ENCODE measurements around the gene UBN1. TPM values are rescaled to one million over a fixed set of nuclear protein-coding genes. Genes with fewer than 3 reads are reported as not detected.

Gene UBN1
- total RNA-seq, 4 donors from 2014 or later = 24.5 to 47.4 (median 29.2) TPM

GRCh38 chr16:4914528-4915225 lies 67.4 kb downstream of the UBN1 start:
- Histone ChIP-seq H3K4me3 (no peak overlapping the region), H3K9me3 (no peaks in the 10 kb centered on the region), H3K27ac (peak overlapping the region in 1 of 4 donors; percentile 26), H3K36me3 (no peaks in the 10 kb centered on the region), H3K4me1 (peaks cover 0 to 12% (median 0%) of the 10 kb centered on the region in 4 donors), H3K27me3 (no peaks in the 10 kb centered on the region)
- TF ChIP-seq EP300 (IDR thresholded peaks at IDR 0.05) = no peak
- no peak for TF ChIP-seq CTCF (IDR thresholded peaks at IDR 0.05)
- no peak for TF ChIP-seq POLR2A (IDR thresholded peaks at IDR 0.05)
- DNase-seq (ENCODE audit: low spot score in 2 of 2) = no peak
- 79 to 85% methylated on average over 6 to 7 of the region's 7 CpGs for WGBS, 2 donors

- Histone ChIP-seq H3K27me3 (no peaks in the 10 kb centered on the region), H3K36me3 (no peaks in the 10 kb centered on the region), H3K4me1 (peaks cover 0 to 12% (median 0%) of the 10 kb centered on the region in 4 donors), H3K27ac (peak overlapping the region in 1 of 4 donors; percentile 26), H3K4me3 (no peak overlapping the region), H3K9me3 (no peaks in the 10 kb centered on the region)
- DNase-seq (ENCODE audit: low spot score in 2 of 2) = no peak
- WGBS, 2 donors = 79 to 80% methylated on average over 11 of the region's 11 CpGs
- TF ChIP-seq EP300 (IDR thresholded peaks at IDR 0.05) = no peak
- no peak for TF ChIP-seq POLR2A (IDR thresholded peaks at IDR 0.05)
- no peak for TF ChIP-seq CTCF (IDR thresholded peaks at IDR 0.05)
Observed at GRCh38 chr16:4915226-4915761, 68.0 kb downstream of the UBN1 start.

GRCh38 chr16:4917117-4917516 lies 69.8 kb downstream of the UBN1 start:
- DNase-seq (ENCODE audit: low spot score in 2 of 2) = no peak
- Histone ChIP-seq H3K27me3 (no peaks in the 10 kb centered on the region), H3K36me3 (no peaks in the 10 kb centered on the region), H3K9me3 (no peaks in the 10 kb centered on the region), H3K27ac (peak overlapping the region in 2 of 4 donors; percentile 8 to 16), H3K4me3 (no peak overlapping the region), H3K4me1 (peaks cover 0 to 6% (median 0%) of the 10 kb centered on the region in 4 donors)
- no peak for TF ChIP-seq POLR2A (IDR thresholded peaks at IDR 0.05)
- TF ChIP-seq CTCF (IDR thresholded peaks at IDR 0.05) = no peak
- TF ChIP-seq EP300 (IDR thresholded peaks at IDR 0.05) = no peak
- WGBS, 2 donors = 21 to 32% methylated on average over 4 of the region's 4 CpGs

- Histone ChIP-seq H3K4me1 (peaks cover 0 to 10% (median 0%) of the 10 kb centered on the region in 4 donors), H3K4me3 (no peak overlapping the region), H3K9me3 (no peaks in the 10 kb centered on the region), H3K27ac (peak overlapping the region in 1 of 4 donors; percentile 26), H3K27me3 (no peaks in the 10 kb centered on the region), H3K36me3 (no peaks in the 10 kb centered on the region)
- TF ChIP-seq CTCF (IDR thresholded peaks at IDR 0.05) (no peak), EP300 (IDR thresholded peaks at IDR 0.05) (no peak), POLR2A (IDR thresholded peaks at IDR 0.05) (no peak)
- no peak for DNase-seq (ENCODE audit: low spot score in 2 of 2)
- WGBS, 2 donors = 54 to 55% methylated on average over 12 to 13 of the region's 13 CpGs
Observed at GRCh38 chr16:4918781-4919251, 71.5 kb downstream of the UBN1 start.

- Histone ChIP-seq H3K36me3 (no peaks in the 10 kb centered on the region), H3K27ac (no peak overlapping the region), H3K4me1 (peaks cover 0 to 26% (median 3%) of the 10 kb centered on the region in 4 donors), H3K4me3 (no peak overlapping the region), H3K27me3 (no peaks in the 10 kb centered on the region), H3K9me3 (no peaks in the 10 kb centered on the region)
- TF ChIP-seq CTCF (IDR thresholded peaks at IDR 0.05) (no peak), EP300 (IDR thresholded peaks at IDR 0.05) (no peak), POLR2A (IDR thresholded peaks at IDR 0.05) (no peak)
- DNase-seq (ENCODE audit: low spot score in 2 of 2) = no peak
- 76 to 79% methylated on average over 5 of the region's 5 CpGs for whole genome bisulfite sequencing, 2 donors
Observed at GRCh38 chr16:4920826-4921225, 73.5 kb downstream of the UBN1 start.

Measured in tibial nerve (tissue), 4 donors.